SHP77 (cell line): Measurements from ENCODE around the gene GRIA1.
A peak's percentile ranks its signal among the peaks of the same experiment; 100 is the strongest.
"Not testable (repeated sequence)": the region's sequence is repeated elsewhere in the genome, so short reads cannot be mapped to it uniquely, and the experiment has no call there.

Experiments used
- DNase-seq, 2 experiments: peaks; one replicate each; lab custom pipeline; 2025; lab: John Stamatoyannopoulos, UW

Gene GRIA1

DNA sequence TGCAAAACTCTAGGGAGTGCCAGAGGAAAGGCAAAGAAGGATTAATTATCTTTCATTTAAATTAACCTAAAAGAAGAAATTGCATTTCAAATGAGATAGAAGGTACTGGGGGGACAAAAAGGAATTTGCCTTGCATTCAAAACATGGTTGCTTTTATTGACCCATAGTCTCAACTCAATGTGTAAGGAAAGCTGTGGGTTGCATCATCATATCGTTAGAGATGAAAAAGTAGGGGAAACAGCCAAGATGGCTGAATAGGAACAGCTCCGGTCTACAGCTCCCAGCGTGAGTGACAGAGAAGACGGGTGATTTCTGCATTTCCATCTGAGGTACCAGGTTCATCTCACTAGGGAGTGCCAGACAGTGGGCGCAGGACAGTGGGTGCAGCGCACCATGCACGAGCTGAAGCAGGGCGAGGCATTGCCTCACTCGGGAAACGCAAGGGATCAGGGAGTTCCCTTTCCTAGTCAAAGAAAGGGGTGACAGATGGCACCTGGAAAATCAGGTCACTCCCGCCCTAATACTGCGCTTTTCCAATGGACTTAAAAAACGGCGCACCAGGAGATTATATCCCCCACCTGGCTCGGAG, 232.6 kb downstream of the GRIA1 start:
- not testable (repeated sequence) for DNase-seq

DNA sequence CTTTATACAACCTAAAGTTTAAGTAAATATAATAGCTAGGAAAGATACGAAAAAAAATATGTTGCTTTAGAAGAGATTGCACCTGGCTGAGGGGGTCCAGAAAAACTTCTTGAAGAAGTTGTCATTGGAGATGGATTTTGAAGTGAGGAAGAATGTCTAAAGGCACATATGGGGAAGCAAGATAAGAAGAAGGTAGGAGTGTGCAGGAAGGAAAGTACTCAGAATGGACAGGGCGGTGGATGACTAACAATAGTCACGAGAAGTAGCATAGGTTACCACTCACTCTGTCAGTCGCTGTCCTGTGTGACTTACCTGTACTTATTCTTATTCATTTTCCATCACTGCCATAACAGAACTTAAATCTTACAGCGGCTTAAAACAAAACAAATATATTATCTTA, 251.6 kb downstream of the GRIA1 start:
- DNase-seq, result no peak

DNA sequence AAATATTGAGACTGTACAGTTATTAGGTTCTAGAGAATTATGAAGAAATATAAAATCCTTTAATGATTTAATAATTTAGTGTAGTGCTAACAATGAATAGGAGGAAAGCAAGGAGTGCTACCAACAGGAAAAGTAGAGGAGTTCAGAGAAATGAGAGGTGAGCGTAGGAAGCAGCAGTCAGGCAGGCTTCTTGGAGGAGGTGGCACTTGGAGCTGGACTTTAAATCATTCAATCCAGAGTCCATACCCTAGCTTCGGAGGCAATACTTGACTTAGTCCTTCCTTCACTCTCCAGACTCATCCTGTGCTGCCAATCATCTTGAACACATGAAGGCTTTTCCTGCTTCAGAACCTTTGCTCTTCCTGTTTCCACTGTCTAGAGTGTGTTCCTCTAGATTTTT, 254.3 kb downstream of the GRIA1 start:
- DNase-seq, result no peak

DNA sequence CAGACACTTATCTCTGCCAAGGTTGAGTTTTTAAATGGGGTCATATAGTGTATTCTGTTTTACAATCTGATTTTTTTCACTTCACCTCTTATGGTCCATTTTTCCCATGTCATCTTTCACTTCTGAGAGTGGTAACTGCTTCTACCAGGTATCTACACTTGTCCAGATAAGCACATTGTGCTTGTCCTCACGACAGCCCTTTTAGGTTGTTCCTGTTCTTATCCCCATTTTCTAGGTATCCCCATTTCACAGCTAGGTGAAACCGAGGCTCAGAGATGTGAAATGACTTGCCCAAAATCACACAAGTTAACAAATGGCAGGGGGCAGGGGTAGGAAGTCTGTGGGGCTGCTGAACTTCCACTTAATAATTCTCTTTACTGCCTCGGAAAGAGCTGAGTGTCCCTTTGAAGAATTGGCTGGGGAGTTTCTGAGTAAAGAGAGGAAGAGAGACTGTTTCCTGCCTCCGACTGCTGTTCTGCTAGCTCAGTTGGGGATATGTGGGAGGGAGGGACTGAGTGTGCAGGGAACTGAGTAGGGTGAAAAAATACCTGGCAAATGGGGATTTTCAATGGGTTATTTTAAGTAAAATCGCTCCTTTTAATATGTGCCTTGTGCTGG, 255.4 kb downstream of the GRIA1 start:
- no peak for DNase-seq

DNA sequence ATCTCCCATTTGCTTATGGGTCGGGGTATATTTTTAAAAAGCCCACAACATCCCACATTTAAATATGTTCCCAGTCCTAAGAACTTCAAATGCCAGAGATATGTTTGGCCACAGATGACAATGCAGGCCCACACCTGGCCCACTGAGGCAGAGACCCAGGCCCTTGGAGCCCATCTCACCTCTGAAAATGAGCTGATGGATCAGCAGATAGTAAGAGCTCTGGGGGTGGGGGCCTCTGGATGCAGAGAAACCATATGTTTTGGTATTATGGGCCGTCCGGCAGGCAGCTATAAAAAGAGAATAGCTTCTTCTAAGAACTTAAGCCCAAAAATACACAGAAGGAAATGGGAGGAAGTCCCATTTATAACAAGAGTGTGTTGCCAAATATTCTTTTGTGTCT, 256.0 kb downstream of the GRIA1 start:
- DNase-seq, result no peak

DNA sequence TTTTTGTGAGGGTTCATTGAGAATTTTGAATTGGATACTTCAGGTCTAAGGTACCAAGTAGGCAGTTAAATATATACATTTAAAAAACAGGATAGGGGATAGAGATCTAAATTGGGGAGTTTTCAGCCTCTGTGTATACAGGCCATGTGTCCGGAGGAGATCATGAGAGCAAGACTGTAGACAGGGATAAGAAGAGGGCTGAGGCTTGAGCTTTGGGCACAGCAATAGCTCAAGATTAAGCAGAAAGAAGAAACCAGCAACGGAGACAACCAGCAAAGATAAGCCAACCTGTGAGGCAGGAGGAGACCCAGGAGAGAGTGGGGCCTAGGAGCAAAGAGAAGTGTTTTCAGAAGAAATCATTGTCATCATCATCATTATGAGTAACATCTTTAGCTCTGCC, 258.4 kb downstream of the GRIA1 start:
- DNase-seq, result no peak

DNA sequence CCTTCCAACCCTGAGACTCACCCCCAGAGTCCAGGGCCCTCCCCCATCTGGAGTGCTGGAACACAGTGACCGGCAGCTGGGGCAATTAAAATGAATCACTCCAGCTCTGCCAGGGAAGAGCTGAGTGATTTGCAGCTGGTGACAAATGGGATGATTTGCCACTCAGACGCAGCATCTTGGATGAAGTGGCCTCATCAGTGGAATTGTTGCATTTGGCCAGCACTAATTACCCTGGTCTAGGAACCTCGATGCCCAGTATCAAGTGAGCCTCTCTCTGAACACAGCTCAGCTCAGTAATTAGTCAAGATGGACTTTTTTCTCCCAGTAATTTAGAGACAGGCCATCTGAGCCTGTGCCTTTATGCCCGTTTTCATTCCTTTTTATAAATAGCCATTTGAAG, 259.5 kb downstream of the GRIA1 start:
- DNase-seq, result peak; percentile 25 to 33

DNA sequence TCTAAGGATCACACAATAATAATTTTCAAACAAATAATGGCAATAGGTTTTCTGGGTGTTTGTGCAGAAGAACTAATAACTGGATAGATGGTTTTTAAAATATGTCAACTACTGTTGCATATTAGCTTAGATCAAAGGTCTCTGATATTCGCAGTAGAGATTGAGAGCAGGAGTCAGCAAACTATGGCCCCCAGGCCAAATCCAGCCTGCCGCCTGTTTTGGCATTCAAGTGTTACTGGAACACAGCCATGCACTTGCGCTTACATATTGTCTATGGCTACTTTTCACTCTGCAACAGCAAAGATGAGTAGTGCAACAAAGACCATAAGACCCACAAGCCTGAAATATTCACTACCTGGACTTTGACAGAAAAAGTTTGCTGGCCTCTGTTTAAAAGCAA, 260.8 kb downstream of the GRIA1 start:
- no peak for DNase-seq

DNA sequence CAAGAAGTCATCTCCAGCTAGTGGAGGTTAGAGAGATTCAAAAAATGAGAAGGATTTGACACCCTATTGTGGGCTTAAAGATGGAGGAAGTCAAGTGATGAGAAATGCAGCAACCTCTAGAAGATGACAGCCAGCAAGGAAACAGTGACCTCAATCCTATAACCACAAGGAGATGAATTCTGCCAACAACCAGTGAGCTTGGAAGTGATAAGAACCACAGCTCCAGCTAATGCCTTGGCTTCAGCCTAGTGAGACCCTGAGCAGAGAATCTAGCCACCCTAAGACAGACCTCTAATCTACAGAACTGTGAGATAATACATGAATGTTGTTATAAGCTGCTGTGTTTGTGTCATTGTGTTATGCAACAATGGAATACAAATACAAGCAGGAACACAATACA, 262.4 kb downstream of the GRIA1 start:
- no peak for DNase-seq

DNA sequence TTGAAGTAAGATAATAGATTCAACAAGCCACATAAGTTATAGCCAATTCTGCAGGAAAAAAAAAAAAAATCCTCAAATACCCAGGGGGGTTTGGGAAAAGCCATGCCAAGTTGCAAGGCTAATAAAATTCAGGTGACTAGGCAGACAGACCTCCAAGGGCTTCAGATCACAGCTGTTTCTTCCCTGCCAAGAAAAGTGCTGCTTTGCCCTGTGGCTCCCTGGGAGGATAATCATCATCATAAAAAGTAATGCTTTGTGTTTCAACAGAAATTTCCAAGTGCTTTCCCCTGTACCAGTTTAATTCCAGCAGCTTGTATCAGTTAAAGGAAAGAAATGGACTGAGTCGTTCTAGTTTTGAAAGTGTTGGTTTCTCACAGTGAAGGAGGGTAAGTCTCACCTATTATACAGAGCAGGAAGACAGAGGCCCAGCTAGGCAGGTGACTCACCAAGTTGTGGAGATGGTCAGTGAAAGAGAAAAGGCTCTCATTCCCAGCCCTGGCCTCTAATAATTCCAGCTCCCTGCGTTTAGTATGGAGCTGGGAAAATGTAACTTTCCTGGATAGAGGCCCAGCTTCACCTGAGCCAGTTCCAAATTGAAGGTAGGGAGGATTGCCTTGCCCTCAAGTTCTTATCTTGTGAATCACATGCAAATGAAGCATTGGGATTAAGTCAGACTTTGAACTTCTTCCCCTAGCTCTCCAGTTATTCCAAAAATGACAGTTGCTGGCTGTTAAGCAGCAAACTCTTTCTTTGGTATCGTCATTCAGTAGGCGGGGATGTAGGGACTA, 263.4 kb downstream of the GRIA1 start:
- DNase-seq, result no peak

DNA sequence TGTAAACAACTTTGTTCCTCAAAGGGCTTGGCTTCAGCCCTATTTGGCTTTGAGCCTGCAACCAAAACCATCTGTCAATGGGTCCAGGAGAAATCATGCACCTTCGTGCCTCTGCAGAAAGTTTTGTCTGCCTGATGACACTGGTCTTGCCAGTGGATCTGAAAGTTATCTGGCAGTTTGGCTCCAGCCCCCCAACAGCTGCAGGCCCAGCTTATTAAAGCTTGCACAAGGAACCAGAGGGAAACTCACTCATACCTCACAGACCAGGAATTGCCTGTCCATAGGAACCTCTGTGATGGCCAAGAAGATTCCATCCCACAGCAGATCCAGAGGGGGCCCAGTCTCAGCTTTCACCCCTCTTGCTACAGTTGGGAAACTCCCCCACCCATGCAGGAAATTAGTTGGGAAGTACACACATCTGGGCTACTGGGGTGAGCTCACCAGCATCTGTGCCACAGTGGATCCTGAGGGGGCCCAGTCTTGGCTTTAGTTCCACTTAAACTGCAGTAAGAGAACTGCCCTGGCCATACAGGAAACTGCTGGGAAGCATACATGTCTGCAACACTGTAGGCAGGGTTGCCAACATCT, 265.5 kb downstream of the GRIA1 start:
- DNase-seq, result peak in 1 of 2 experiments; percentile 0

DNA sequence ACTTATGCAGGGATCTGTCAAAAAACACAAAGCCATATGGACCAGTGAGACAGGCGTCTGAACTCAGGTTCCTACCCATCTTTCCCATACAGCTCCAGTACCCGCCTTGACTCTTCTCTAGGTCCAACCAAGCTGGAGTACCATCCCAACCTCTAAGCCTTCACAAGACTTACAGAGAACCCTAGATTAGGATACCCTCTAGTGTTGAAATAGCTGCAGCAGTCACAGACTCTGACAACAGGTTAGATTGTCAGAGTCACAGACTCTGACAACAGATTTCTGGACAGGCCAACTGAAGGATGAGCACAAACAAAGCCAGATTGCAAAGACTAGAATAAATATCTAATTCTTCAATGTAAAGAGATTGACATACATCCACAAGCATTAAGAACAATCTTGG, 266.1 kb downstream of the GRIA1 start:
- DNase-seq, result peak in 1 of 2 experiments; percentile 13

DNA sequence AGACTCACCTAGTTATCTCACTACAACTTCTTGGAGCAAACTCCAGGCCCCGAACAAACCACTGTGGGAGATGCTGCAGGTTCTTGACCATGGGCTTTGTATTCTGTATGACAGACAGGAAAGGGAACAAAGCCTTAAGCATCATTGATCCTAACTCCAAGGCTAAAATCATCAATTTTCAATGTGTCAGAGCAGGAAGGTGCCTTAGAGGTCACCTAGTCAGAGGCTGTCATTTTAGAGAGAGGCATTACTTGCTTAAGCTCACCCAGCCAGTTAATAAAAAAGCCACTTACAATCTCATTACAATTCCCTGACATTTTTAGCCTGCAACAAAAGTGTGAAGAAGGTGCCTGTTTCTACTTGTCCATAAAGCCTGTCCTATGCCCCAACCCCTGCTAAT, 275.5 kb downstream of the GRIA1 start:
- DNase-seq, result no peak

DNA sequence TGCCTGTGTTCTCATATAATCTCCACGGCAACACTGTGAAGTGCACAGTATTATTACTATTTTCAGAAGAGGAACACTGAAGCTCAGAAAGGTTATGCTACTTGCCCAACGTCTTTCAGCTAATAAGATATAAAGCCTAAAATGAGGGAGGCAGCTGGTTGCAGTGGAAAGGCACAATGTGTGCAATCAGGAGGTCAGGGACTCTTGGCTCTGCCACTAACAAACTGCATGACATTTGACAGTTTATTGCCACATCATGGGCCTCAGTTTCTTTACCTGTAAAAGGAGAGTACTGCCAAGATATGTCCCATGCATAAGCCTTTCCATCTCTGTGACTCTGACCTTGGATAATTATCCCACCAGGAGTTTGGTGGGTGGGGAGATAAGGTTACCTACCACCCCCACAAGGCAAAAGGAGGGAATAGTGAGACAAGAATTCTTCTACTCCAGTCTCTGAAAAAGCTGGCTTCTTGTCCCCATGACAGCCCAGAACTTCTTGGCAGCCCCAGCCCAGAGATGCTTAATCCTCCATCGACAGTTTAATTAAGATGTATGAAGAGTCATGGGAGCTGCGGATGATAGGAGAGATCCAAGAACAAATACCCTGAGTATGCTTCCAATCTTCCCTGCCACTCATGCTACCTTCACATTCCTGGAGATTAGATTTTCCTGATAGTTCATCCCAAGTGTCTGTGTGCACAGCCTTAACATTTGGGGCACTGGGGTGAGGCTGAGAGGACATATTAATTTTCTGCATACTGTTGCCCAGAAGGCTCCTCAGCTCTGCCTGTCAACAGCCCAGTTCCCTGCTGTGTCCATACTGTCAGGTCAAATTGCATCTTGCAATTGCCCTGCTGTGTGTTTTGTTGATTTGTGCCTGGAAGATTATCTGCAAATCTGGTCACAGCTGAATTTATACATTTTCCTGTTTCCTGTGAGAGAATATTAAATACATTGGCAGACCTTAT, 277.0 kb downstream of the GRIA1 start:
- no peak for DNase-seq

DNA sequence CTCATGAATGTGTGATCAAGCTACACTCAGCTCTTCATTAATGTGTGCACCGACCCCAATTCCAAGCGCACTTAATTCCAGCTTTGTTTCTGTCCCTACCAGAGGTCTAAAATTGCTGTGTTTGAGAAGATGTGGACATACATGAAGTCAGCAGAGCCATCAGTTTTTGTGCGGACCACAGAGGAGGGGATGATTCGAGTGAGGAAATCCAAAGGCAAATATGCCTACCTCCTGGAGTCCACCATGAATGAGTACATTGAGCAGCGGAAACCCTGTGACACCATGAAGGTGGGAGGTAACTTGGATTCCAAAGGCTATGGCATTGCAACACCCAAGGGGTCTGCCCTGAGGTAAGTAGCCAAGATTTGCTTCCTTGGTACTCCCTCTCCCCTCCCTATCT, 279.6 kb downstream of the GRIA1 start:
- DNase-seq, result no peak

DNA sequence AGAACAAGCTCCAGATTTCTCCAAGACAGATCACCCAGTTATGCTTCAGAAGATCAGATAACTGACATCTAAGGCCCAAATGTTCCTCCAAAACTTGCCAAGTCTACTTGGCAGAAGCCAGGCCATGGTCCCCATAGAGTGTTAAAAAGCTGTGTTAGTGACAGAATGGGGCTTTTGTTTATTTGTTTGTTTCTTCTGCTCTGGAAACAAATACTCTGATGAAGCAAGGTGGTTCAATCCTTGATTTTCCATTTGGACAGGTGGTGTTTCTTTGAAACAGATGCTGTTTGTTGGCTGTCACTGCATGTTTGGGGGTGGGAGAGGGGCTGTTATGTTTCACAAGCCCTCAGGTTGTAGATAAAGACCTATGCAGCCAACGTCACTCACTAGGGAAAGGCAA, 284.2 kb downstream of the GRIA1 start:
- DNase-seq, result no peak

DNA sequence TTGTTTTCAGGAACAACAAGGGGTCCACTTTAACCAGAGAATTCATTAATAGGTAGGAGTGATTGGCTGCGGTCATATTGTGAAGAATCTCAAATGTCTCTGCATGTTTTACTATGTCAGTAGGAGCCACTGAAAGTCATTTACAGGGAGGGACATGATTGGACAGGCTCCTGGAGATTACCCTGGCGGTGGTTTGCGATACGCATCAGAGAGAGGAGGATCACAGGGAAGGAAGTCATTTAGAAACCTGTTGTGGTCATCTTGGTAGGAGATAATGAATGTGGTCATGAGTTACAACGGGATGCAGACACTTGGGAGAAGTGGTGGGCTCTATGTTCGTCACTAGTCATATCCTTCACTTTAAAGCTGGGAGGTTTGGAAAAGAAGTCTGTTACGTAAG, 285.5 kb downstream of the GRIA1 start:
- DNase-seq, result no peak

DNA sequence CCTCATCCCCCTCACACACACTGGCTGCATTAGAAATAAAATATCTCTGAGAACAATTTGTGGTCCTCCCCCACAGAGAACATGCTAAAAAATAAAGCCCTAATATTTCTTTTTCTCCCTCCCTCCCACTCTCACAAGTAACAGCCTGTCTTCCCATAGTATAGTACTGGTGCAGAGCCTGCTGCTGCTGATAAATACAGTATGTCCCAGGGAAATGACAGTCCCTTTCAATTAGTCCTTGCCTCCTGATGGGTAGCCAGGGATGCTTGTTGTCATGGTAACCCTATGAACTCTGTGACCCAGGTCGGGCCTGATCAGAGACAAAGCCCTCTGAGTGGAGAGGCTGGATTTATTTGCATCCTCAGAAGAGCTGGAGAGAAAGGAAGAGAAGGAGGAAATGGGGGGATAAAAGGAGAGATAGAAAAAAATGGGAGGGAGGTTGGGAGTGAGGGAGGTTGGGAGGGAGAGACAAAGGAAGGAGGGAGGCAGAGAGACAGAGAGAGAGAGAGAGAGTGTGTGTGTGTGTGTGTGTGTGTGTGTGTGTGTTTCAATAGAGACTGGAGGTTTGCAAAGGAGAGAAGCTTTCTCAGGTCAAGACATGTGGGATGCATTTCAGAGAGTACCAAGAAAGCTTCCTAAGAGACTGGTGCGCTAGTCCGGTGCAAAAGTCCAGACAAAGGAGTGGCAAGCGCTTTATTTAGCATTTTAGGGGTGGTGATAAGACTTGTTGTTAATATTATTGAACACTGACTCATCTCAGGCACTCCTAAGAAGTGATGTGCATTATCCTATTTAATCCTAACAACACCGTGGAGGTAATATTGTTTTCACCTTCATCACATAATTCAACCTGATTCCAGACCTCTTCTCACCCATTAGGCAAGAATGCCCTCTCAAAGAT, 287.5 kb downstream of the GRIA1 start:
- DNase-seq, result no peak

DNA sequence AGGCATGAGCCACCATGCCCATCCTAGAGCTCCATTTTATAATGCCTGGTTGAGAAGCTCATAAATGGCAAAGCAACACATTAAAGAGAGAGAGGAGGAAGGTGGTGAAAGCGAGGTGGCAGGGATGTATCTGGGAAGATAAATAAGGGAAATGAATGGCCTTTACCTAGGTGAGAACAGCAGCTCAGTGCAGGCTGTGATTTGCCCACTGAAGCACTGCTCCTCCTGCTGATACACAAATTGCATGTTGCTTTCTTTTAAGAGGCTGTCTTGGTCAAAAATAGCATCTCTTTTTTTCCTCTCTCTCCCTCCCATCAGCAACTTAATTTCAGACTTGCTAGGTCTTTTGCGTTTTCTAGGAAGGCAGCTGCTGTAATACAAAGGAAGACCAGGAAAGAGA, 289.4 kb downstream of the GRIA1 start:
- no peak for DNase-seq

DNA sequence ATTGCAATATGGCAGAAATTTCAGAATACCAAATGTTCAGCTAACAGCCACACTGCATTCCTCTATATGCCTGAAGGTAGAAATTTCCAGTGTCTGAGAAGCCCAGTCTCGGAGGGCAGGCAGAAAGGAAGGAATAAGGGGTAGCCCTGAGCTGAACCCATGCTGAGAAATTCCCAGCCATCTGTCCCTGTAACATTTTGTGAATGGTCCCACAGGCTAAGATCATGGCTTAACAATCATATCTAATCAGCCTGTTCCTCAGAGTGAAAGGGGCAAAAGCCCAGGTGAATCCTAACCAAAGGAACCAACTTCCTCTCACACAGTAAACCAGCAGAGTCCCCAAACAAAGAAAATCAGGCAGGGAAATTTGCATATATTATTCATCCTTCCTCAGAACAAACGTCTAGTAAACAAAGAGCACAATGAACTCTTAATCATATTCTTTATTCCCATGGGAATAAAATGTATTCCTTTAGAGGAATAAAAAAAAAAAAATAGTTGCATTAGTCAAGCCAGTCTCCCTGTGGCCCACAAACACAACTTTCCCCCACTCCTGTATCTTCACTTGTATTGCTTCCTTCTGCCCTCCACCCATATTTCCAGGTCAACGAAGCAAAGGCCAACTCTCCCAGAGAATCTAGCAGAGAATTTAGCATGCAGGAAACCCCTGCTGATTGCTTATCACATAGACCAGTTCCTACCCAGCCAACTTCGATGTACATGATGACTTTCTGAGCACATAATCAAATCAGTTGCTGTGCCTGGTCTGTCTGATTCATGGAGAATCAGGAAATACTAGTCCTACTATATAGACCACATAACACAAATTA, 290.6 kb downstream of the GRIA1 start:
- no peak for DNase-seq
